Non-pigmented ciliary epithelial cell (primary cell): Measurements from ENCODE around the gene CTNNA3.
"Not testable (repeated sequence)": the region's sequence is repeated elsewhere in the genome, so short reads cannot be mapped to it uniquely, and the experiment has no call there.

Experiments
- DNase-seq: peaks from one replicate; pipeline ENCODE4 v3.0.0-alpha.2; 2010; ENCODE audit warnings: low read depth

CTNNA3 gene

DNA sequence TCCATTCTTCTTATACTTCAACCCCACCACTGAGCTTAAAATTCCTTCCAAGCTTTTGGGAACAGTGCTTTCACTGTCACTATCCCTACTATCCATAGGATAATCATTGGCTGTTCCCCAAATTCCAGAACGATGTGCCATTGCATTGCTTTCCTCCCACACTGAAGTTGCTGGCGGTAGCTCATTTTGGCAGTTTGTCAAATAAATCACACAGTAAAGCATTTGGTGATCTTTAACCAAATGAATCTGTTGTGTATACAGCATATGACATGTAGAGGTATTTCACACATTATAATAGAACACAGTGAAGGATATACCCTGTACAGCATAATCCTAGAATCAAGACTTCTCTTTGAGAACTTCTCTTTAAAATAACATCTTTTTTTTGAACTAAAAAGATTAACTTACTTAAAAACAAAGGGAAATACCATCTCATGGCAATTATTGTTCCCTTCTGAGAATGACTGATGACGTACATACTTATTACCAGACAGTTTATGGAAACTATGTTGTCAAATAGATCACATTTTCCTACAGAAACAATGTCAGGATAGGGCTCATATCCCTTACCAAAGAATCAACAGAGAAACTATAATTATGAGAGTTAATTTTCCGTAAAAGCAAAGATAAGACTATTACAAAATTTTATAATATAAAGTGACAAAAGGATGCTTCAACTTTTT, 93.6 kb downstream of the CTNNA3 start:
- peak; percentile 75 for DNase-seq

DNA sequence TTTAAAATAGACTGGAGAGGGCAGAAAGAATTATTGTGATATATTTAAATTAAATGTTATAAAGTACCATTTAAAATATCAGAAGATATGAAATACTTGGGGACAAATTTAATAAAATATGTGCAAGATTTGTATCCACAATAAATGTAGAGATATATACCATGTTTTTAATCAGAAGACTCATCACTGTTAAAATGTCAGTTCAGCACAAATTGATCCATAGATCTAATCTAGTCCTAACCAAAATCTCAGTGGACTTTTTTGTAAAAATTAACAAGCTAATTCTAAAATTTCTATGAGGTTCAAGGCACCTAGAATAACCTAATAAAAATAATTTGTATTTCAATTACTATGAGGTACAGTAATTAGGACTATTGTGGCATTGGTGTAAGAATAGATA, 96.4 kb downstream of the CTNNA3 start:
- no peak for DNase-seq

DNA sequence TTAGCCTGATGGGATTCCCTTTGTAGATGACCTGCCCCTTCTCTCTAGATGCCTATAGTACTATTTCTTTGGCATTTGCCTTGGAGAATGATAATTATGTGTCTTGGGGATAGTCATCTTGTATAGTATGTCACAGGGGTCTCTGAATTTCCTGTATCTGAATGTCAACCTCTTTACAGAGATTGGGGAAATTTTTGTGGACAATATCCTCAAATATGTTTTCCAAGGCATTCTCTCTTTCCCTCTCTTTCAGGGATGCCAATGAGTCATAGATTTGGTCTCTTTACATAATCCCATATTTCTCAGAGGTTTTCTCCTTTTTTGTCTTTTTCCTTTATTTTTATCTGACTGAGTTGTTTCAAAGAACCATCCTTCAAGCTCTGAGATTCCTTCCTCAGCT, 99.4 kb downstream of the CTNNA3 start:
- DNase-seq = no peak

DNA sequence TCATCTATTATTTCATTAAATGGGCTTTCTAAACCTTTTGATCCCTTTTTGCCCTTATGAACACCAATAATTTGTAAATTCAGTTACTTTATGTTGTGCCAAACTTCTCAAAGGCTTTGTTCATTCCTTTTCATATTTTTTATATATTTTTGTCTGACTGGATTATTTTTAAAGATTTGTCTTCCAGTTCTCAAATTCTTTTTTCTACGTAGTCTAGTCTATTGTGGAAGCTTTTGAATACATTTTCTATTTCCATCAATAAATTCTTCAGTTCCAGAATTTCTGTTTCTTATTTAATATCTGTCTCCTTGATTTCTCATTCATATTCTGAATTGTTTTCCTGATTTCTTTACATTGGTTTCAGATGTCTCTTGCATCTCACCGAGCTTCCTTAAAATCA, 108.2 kb downstream of the CTNNA3 start:
- no peak for DNase-seq

DNA sequence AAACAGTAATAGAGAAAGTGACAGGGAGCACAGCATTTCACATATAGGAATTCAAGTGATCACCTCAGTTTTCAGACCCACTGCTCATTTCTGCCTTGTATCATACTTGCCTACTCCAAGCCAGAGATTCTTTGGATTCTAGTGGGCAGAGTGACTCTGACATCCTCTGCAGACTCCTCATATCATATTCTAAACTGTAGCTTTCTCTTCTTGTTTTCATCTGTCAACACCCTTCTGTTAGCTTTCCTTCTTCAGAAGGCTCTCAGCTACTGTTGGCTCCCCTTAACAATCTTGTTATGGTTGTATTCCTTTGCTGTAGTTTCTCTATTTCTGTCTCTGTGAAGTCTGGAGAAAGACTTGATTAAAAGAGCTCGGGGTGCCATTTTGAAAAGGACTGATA, 120.5 kb downstream of the CTNNA3 start:
- DNase-seq = no peak

DNA sequence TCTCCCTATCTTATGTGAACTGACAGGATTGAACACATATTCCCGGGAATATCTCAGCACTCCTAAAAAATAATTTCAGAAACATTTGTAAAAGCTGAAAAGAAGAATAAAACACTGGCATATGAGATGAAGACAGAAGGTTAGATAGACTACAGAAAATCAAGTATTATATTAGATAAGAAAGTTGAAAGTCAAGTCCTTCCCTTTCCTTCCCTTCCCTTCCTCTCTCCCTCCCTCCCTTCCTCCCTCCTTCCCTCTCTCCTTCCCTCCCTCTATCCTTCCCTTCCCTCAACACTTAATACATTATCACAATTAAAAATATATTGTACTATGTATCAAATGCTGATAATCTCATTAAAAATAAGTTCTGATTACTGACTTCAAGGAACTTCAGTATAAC, 122.5 kb downstream of the CTNNA3 start:
- no peak for DNase-seq

DNA sequence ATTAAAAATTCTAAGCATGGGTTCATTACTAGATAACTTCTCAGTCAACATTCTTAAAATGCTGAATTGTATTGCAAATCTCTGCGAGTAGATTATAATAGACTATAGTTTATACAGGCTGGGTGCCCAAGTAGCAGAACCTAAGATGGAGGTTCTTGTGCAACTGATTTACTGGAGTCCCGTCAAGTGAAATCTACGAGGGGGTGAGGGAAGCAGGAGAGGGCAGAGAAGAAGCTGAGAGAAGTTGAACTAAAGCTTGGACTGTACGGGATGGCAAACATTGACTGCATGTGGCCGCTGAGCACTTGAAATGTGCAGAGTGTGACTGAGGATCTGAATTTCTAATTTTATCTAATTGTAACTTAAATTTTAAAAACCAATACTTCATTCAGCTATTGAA, 124.5 kb downstream of the CTNNA3 start:
- no peak for DNase-seq

DNA sequence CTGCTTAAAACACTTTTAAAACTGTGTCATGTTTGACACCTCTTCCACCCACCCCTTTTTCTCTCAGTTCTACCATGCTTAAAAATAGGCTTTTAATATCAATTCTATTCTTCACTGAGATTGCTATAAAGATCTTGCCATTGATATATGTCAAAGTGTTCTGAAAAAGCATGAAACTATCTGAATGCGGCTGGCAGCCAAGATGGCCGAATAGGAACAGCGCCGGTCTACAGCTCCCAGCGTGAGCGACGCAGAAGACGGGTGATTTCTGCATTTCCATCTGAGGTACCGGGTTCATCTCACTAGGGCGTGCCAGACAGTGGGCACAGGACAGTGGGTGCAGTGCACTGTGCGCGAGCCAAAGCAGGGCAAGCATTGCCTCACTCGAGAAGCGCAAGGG, 137.7 kb downstream of the CTNNA3 start:
- DNase-seq = not testable (repeated sequence)

DNA sequence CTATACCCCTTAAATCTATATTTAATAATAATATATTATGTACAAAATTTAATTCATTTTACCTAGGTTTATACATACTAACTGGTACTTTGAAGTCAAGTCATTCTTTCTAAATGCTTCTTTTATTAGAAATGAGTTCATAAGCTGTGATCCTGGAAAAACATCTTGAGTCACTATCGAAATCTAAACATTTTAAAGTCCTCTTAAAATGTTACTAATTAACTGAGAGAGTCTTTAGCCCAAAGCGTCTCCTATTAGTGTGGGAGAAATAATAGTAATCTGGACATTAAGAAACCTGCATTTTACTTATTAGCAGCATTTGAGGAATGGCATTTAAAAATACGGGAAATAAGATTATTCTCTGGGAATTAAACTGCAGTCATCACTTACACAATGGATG, 142.7 kb downstream of the CTNNA3 start:
- DNase-seq = no peak

DNA sequence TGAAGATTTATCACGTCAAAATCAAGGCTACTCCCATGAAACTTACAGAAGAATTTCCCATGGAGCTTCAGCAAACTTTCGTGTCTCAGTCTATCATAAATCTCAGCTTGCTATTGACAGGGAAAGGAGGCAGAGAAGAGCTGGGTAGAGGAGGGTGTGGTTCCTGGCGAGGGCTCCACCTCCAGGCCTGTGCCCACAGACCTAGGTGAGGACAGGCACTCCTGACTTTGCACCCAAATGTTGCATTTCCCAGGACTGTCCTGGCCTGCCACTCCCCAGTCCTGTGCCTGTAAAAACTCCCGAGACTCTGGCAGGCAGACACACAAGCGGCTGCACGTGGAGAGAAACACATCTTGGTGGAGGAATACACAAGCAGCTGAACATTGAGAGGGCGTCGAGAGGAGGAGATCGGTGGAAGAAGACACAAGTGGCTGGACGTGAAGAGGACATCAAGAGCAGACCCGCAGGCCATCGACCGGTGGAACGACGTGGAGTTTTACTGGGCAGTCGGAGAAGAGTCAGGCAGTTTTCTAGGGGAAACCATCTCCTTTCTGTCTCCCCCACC, 145.1 kb downstream of the CTNNA3 start:
- no peak for DNase-seq

DNA sequence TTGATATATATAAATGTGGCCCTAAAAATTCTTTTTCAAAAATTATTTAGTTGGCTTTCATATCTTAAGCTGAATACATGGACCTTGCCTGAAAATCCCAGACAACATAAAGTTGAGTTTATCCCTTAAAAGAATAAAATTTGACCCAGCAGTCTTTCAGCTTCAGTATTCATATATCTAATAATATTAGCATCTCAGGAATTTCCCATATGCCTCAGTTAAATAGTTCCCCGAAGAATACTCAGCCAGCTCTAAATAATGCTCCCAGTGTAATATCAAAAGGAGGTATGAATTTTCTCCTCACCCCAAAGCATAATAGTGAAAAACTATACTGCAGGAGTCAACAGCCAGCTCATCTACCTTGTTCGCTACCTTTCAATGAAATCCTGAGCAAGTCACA, 145.9 kb downstream of the CTNNA3 start:
- DNase-seq = no peak

DNA sequence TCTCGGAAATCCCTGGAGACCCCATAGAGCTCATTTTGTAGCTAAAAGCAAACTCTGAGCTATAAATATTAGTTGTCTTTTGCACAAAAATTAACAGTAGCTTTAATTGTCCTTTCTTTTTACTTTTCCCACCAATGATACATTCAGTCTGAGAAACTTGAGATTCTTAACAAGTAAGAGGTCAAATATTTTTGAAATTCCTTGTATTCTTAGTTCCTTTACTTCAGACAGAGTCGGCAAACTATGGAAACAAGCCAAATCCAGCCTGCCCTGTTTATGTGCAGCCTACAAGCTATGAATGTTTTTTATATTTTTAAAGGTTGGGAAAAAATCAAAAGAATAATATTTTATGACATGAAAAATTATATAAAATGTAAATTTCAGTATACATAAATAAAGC, 146.6 kb downstream of the CTNNA3 start:
- DNase-seq = no peak

DNA sequence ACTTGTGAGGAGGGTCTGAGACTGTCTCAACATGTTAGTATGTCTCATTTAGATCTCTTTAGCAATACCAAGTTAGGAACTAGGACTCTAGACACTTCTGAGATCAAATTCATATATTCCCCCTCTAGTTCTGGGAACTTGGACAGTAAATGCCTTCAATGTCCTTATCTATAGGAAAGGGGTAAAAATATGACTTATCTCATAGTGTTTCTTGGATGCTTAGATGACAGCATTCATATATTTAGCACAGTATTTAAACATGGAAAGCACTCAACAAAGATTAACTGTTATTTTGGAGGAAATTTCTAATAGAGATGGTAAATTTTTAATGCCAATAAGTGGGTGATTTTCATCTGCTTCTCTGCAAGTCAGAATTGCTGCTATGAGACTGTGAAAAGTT, 154.6 kb downstream of the CTNNA3 start:
- DNase-seq = no peak

DNA sequence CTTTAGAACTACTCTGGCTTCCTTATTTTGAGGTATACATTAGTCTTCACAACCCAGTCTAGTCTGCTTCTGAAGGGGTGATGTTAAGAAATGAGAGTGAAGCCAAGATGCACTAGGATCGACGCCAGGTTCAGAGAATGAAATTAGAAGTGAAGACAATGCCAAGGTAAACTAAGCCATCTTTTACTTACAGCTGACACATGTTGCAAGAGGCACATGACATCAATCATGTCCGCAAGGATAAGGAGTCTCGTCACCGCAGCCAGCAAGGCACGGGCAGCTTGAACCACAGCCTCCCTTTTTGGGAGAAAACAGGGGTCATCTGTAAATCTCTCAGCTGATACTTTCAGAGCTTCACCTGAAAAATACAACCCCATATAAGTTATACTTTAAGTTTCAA, 156.7 kb downstream of the CTNNA3 start:
- no peak for DNase-seq

DNA sequence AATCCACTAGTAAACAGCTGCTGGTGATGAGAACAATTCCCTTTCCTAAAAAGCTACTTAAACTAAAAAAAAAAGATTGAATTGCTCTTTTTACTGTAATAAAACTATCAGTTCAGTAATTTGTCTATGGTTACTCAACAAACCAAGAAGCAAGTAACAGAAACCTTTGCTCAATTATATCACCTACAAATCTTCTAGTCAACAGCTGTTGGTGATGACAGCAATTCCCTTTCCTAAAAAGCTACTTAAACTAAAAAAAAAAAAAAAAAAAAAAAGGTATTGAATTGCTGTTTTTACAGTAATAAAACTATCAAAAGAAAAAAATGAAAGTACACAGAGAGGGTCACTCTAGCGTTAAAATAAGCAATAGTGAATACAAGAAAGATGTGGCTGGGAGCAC, 158.1 kb downstream of the CTNNA3 start:
- DNase-seq = no peak

DNA sequence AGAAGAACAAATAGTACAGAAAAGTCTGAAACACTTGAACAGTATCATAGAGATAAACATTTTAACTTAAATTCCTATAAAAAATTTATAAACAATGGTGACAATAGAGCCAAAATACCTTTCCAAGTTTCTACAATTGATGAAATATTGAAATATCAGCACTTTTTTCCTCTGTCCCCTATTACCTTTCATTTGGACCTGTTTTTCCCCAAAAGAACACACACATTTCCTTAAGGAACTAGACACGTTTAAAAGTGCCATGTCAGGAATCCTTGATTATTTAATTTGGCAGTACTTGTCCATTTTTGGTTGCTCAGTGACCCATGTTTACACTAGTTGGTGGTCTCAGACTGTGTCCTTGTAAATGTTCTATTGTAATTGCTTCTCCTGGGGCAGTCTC, 162.6 kb downstream of the CTNNA3 start:
- DNase-seq = no peak

DNA sequence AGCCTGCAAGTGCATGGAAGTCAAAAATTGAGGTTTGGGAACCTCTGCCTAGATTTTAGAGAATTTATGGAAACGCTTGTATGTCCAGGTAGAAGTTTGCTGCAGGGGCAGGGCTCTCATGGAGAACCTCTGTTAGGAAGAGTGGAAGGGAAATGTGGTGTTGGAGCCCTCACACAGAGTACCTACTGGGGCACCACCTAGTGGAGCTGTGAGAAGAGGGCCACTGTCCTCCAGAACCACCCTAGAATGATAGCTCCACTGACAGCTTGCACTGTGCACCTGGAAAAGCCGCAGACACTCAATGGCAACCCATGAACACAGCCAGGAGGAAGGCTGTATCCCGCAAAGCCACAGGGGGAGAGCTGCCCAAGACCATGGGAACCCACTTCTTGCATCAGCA, 165.0 kb downstream of the CTNNA3 start:
- not testable (repeated sequence) for DNase-seq

DNA sequence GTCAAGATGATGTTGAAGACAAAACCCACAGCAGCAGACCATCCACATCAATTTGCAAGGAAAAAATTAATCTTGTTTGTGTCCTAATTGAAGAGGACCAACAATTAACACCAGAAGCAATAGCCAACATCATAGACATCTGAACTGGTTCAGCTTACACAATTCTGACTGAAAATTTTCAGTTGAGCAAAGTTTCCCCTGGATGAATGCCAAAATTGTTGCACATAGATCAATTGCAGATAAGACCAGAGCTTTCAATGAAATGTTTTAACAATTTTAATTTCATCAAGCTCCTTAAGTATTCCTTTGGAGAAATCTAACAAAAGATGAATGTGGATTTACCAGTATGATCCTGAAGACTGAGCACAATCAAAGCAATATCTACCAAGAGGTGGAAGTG, 168.6 kb downstream of the CTNNA3 start:
- no peak for DNase-seq

DNA sequence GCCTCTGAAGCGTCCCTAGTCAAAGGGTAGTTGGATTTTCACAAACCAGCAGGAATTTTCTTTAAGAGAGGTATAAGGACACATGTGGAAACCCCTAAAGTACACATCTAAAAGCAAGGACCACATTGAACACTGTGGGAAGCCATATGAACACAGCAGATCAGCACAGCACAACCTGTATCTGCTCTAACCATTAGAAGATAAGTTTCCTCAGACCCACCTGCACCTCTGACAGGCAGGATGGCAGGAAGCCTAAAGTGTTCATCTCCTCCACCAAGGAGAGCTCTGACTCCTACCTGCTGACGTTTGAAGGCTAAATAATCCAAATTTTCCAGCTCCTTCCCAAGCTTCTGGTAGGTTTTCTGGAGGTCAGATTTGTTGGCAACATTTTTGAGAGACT, 174.4 kb downstream of the CTNNA3 start:
- DNase-seq = no peak

DNA sequence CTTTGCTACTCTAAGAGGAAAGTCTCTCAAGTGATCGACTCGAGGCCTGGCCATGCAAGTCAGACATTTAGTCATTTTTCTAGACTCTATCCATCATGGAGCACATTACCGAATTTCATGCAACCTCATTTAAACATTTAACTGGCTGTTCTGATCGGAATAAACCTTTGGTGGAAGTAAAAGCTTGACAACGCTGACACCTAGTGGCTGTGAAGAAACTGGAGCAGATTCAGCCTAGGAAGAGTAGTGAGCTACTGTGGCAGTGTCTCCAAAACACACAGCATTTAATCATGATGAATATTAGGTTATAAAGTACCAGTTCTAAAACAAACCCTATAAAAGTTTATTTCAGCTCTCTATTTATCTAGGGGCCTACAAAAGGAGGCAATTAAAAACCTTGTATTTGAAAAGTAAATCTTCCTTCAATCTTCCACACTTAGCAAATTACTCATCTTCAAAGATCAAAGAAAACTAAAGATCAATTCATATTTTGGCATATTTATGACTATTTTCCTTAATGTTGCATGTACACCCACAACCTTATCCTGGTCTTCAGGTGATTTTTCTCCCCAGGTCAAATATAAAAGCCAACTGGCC, 175.0 kb downstream of the CTNNA3 start:
- peak; percentile 9 for DNase-seq

DNA sequence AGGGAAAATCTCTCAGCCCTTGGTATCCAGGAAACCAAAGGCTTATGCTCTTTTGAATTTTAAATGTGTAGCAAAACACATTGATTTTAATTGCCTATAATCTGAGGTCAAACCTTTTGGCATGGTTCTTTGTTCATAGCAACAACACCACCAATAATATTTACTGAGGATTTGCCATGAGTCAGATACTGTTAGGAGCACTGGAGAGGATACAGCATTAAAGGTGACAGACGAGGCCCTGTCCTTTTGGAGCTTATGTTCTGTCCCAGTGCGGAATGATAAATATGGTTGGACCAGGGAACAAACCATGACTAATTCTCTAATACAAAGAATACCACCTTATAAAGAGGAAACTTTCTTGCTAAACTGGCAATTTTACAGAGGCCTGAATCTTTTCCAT, 176.6 kb downstream of the CTNNA3 start:
- no peak for DNase-seq

DNA sequence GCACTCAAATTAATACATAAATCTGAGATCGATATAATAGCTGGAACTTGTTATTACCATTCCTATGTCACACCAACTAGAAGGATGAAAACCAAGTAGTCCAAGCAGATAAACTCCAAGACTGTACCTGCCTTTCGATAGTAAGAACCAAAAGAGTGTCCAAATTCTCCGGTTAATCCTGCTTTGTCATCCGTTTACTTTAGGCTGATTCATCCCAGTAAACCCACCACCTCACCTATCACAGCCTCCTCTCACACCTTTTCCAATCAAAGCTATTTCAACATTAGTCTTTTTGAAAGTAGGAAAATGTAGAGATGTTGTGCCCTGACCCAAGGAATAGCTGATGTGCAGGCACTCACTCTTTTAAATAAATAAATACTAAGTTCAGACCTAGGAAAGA, 177.2 kb downstream of the CTNNA3 start:
- DNase-seq = no peak

DNA sequence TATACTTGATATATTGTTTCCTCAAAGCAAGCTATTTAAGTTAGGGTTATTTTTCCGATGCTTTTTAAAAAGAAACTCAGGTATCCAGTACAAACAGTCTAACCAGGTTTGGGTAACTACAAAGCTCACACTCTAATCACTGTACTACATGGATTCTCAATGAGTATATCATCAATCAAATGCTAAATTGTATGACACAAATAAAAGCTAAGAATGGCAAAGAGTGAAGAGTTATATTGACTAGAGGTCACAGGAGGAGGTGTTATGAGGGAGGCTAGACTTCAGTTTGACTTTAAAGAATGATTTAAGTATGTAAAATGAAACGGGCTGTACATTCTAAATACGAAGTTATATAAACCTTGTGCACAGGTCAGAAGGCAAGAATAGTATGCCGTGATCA, 178.0 kb downstream of the CTNNA3 start:
- no peak for DNase-seq

DNA sequence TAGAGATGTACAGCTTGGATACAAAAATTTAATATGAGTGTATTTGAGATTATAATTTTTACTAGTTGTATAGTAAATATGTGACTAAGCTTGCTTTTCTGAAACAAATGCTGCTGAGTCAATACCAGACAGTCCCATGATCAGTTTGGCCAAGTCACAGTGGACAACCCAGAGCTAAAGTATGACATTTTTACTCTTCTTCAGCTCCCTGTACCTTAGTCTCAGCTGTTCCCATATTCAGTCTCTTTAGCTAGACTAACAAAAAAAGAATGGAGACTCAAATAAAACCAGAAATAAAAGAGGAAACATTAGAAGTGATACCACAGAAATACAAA, 189.3 kb downstream of the CTNNA3 start:
- no peak for DNase-seq
